B cell (primary cell): ENCODE data around the gene DRD1. TPM values are rescaled to one million over a fixed set of nuclear protein-coding genes. Genes with fewer than 3 reads are reported as not detected.

Source experiments
- ATAC-seq: fragments of 200-7000 bp; cut with Tn5 transposase; one replicate; pipeline ENCODE4 v1.10.0; 2021; ENCODE audit warnings: low read depth, mild to moderate bottlenecking, moderate number of reproducible peaks, moderate library complexity
- CTCF ChIA-PET: fragments of 350-600 bp; sonication (Branson Sonifier 250); formaldehyde crosslinking; loops from one replicate; lab custom pipeline; 2021; ENCODE audit warnings: antibody characterized with exemption, inconsistent platforms; lab: Charles Lee
- POLR2A ChIA-PET: fragments of 350-600 bp; sonication (Branson Sonifier 250); formaldehyde crosslinking; loops from one replicate; lab custom pipeline; 2021; ENCODE audit warnings: antibody characterized with exemption; lab: Charles Lee
- DNase-seq: peaks from one replicate; pipeline ENCODE4 v3.0.0; 2013
- H2AFZ ChIP-seq: 2 replicates; pipeline ENCODE4 v1.6.1; 2012; ENCODE audit warnings: mild to moderate bottlenecking, low read depth, low read length; ENCODE audit not compliant: insufficient read depth, poor library complexity, severe bottlenecking
- H3K27ac ChIP-seq, 2 donors: 1 replicate in 1 of 2; 2 replicates in 1 of 2; pipeline ENCODE4 v1.5.1; 2012 to 2013; ENCODE audit warnings: low read length in 2 of 2, mild to moderate bottlenecking in 2 of 2, moderate library complexity in 1 of 2
- H3K27me3 ChIP-seq, 4 experiments: fragments of 200-600 bp in 1 of 4; sonication (generic) in 1 of 4; replicated peaks in 1 of 4; 1 replicate in 2 of 4; 2 replicates in 2 of 4; pipeline versions ENCODE4 v1.6.1 to v1.7.0; 2013 to 2016; ENCODE audit warnings: low read length in 3 of 4, mild to moderate bottlenecking in 2 of 4, mixed read lengths in 1 of 4, moderate library complexity in 1 of 4; ENCODE audit not compliant: insufficient read depth in 4 of 4, control insufficient read depth in 3 of 4; ENCODE audit errors: control extremely low read depth in 1 of 4
- H3K36me3 ChIP-seq, 2 experiments: replicated peaks in 1 of 2; 1 replicate in 1 of 2; 2 replicates in 1 of 2; pipeline versions ENCODE4 v1.6.1 to v1.7.1; 2013; ENCODE audit warnings: low read length in 1 of 2; ENCODE audit not compliant: insufficient read depth in 2 of 2, control insufficient read depth in 1 of 2; ENCODE audit errors: control extremely low read depth in 1 of 2, extremely low read depth in 1 of 2
- H3K4me1 ChIP-seq, 2 donors: fragments of 200-600 bp in 1 of 2; sonication (generic) in 1 of 2; 1 replicate in 1 of 2; 2 replicates in 1 of 2; pipeline versions ENCODE4 v1.5.1 to v1.6.1; 2013 to 2017; ENCODE audit warnings: low read length in 2 of 2; ENCODE audit not compliant: control insufficient read depth in 2 of 2, insufficient read depth in 2 of 2
- H3K4me2 ChIP-seq: replicated peaks from 2 replicates; pipeline ENCODE3; 2012; ENCODE audit warnings: mild to moderate bottlenecking, low read depth, low read length; ENCODE audit not compliant: poor library complexity, severe bottlenecking
- H3K4me3 ChIP-seq, 5 experiments: fragments of 200-600 bp in 1 of 5; sonication (generic) in 1 of 5; 1 replicate in 3 of 5; 2 replicates in 2 of 5; pipeline versions ENCODE4 v1.5.1 to v1.7.0; 2011 to 2016; ENCODE audit warnings: low read length in 4 of 5, mild to moderate bottlenecking in 4 of 5, low read depth in 2 of 5, control low read depth in 1 of 5, moderate library complexity in 1 of 5; ENCODE audit not compliant: insufficient read depth in 1 of 5; ENCODE audit errors: control extremely low read depth in 1 of 5, extremely low read depth in 1 of 5
- H3K79me2 ChIP-seq: fragments of 200-600 bp; sonication (generic); one replicate; pipeline ENCODE4 v1.6.0; 2016; ENCODE audit warnings: low read length; ENCODE audit not compliant: control insufficient read depth, insufficient read depth
- H3K9ac ChIP-seq: fragments of 200-600 bp; sonication (generic); 2 replicates; pipeline ENCODE4 v1.6.1; 2017; ENCODE audit warnings: mild to moderate bottlenecking, low read length, moderate library complexity
- H3K9me3 ChIP-seq, 3 donors: one replicate each; pipeline versions ENCODE4 v1.6.1 to v1.7.1; 2013; ENCODE audit warnings: low read length in 2 of 3; ENCODE audit not compliant: control insufficient read depth in 2 of 3, insufficient read depth in 1 of 3; ENCODE audit errors: control extremely low read depth in 1 of 3
- H4K20me1 ChIP-seq: 2 replicates; pipeline ENCODE4 v1.6.0; 2012; ENCODE audit warnings: mild to moderate bottlenecking, low read length; ENCODE audit not compliant: insufficient read depth, control insufficient read depth, poor library complexity, severe bottlenecking
- H3K27ac Mint-ChIP-seq: one replicate; pipeline ENCODE4 v1.8.0; 2021; ENCODE audit warnings: mixed read lengths
- H3K27me3 Mint-ChIP-seq: one replicate; pipeline ENCODE4 v1.8.0; 2021; ENCODE audit warnings: mixed read lengths
- H3K4me1 Mint-ChIP-seq: one replicate; pipeline ENCODE4 v1.8.0; 2021; ENCODE audit warnings: mixed read lengths
- H3K4me3 Mint-ChIP-seq: one replicate; pipeline ENCODE4 v1.8.0; 2021; ENCODE audit warnings: mixed read lengths
- H3K9me3 Mint-ChIP-seq: one replicate; pipeline ENCODE4 v1.8.0; 2022; ENCODE audit warnings: mixed read lengths; ENCODE audit not compliant: insufficient read depth
- CTCF ChIP-seq: fragments of 200-600 bp; IDR thresholded peaks from one replicate; pipeline ENCODE4 v1.8.0; 2022; ENCODE audit warnings: antibody characterized with exemption, mild to moderate bottlenecking
- EZH2 ChIP-seq: IDR thresholded peaks from 2 replicates; pipeline ENCODE4 v1.6.1; 2012; ENCODE audit warnings: borderline replicate concordance, low read depth, mild to moderate bottlenecking, moderate library complexity, low read length; ENCODE audit not compliant: insufficient read depth, poor library complexity, severe bottlenecking
- WGBS: methylation state at CpG from one replicate; pipeline ENCODE4 v1.1.5; 2013; ENCODE audit warnings: missing lambda C conversion rate; ENCODE audit not compliant: insufficient coverage; 5-methylcytosine and 5-hydroxymethylcytosine counted together
- intact Hi-C: fragments of 100-400 bp; cut with micrococcal nuclease; formaldehyde crosslinking; loops from one replicate; pipeline ENCODE4 v1.10.0; 2022
- polyA plus RNA-seq: library from polyadenylated mRNA; depleted of rRNA; stranded (reverse); fragments of >200 nt; gene quantifications from 2 replicates; pipeline ENCODE4 v1.2.3, GENCODE V29; 2012
- total RNA-seq, 2 donors: library from RNA; stranded (reverse); fragments of 120-200 nt in 1 of 2; gene quantifications; 1 replicate in 1 of 2; 2 replicates in 1 of 2; pipeline versions ENCODE4 v1.2.3 to v1.2.4, GENCODE V29; 2013 to 2022

DRD1 gene
- total and polyA plus RNA-seq, 2 donors (not counting 1 experiment from before 2014, with no cell fraction given) = not detected

GRCh38 chr5:175461370-175461769 is 17.4 kb upstream of the DRD1 start:
- H3K27ac Mint-ChIP-seq = no peak overlapping the region
- Histone ChIP-seq H3K36me3 (no peaks in the 10 kb centered on the region), H2AFZ (no peak overlapping the region), H3K9ac (no peak overlapping the region), H3K4me2 (no peak overlapping the region), H3K27ac (no peak overlapping the region), H3K9me3 (peaks cover 0 to 5% (median 0%) of the 10 kb centered on the region in 3 donors), H3K4me3 (no peak overlapping the region), H4K20me1 (no peaks in the 10 kb centered on the region), H3K27me3 (peaks cover 0 to 9% (median 1%) of the 10 kb centered on the region in 4 experiments), H3K4me1 (peaks cover 0 to 3% of the 10 kb centered on the region in 2 donors), H3K79me2 (no peaks in the 10 kb centered on the region)
- H3K4me1 Mint-ChIP-seq = peaks cover 5% of the 10 kb centered on the region
- H3K9me3 Mint-ChIP-seq = no peaks in the 10 kb centered on the region
- TF ChIP-seq CTCF = no peak
- TF ChIP-seq EZH2 = no peak
- POLR2A ChIA-PET = no interaction called here
- ATAC-seq (no peak), DNase-seq (no peak)
- H3K27me3 Mint-ChIP-seq = peaks cover 27% of the 10 kb centered on the region
- CTCF ChIA-PET = interaction anchor here (1.3 kb wide), 1 partner anchor 25 kb away, joined by 4 read pairs; no protein-coding TSS in a partner anchor
- 86% methylated on average over 12 of the region's 13 CpGs for WGBS
- H3K4me3 Mint-ChIP-seq = no peak overlapping the region
- intact Hi-C loops = no loop called here

GRCh38 chr5:175460552-175460951 is 16.6 kb upstream of the DRD1 start:
- peaks cover 0 to 9% (median 0%) of the 10 kb centered on the region in 4 experiments for H3K27me3 ChIP-seq
- no peak overlapping the region for H3K4me3 Mint-ChIP-seq
- no peaks in the 10 kb centered on the region for H3K36me3 ChIP-seq
- no peaks in the 10 kb centered on the region for H4K20me1 ChIP-seq
- ChIA-PET POLR2A (no interaction called here), CTCF (interaction anchor here (1.1 to 1.3 kb wide), 2 partner anchors 24 to 26 kb away, joined by 3 to 4 read pairs; no protein-coding TSS in a partner anchor)
- intact Hi-C loops = no loop called here
- H3K4me2 ChIP-seq = no peak overlapping the region
- H3K4me1 Mint-ChIP-seq = peaks cover 5% of the 10 kb centered on the region
- no peak overlapping the region for H2AFZ ChIP-seq
- H3K9ac ChIP-seq = no peak overlapping the region
- peaks cover 30% of the 10 kb centered on the region for H3K27me3 Mint-ChIP-seq
- no peaks in the 10 kb centered on the region for H3K79me2 ChIP-seq
- H3K9me3 ChIP-seq = peaks cover 0 to 5% (median 0%) of the 10 kb centered on the region in 3 donors
- H3K27ac Mint-ChIP-seq = no peak overlapping the region
- DNase-seq = no peak
- 85% methylated on average over 2 of the region's 2 CpGs for WGBS
- no peak for TF ChIP-seq CTCF
- TF ChIP-seq EZH2 = no peak
- H3K4me3 ChIP-seq = no peak overlapping the region
- no peak overlapping the region for H3K27ac ChIP-seq
- ATAC-seq = no peak
- H3K9me3 Mint-ChIP-seq = no peaks in the 10 kb centered on the region
- H3K4me1 ChIP-seq = peaks cover 0 to 3% of the 10 kb centered on the region in 2 donors
